Measurements from ENCODE around the gene MYDGF. TPM values are rescaled to one million over a fixed set of nuclear protein-coding genes. Genes with fewer than 3 reads are reported as not detected.

The MYDGF gene
- 10 to 100 TPM; 17.5 to 43.6 (median 28.3) TPM for total RNA-seq

- Histone ChIP-seq H3K36me3 (peaks cover 34% of the 10 kb centered on the region), H3K27ac (peak within 1 kb of the TSS; percentile 75), H3K27me3 (no peaks in the 10 kb centered on the region), H3K4me3 (peak within 1 kb of the TSS; percentile 89), H3K9me3 (no peaks in the 10 kb centered on the region), H3K4me1 (peaks cover 28% of the 10 kb centered on the region)
- TF ChIP-seq CTCF (IDR thresholded peaks at IDR 0.05): no peak
- peak; percentile 69 to 96 (median 87) for TF ChIP-seq POLR2AphosphoS5 (IDR thresholded peaks at IDR 0.05)
- peak; percentile 95 to 97 for DNase-seq (ENCODE audit: low spot score in 2 of 2)
- 0% methylated on average over 2 of the region's 75 CpGs for WGBS
These were observed at the start of gene MYDGF for GRCh38 chr19:4669723-4670480. TSS of gene MYDGF (minus strand) at chr19:4670342. CDS start at chr19:4670334, 8 bp downstream.

GRCh38 chr19:4719499-4719866 lies 49.3 kb upstream of the MYDGF start:
- no peak overlapping the region for H3K27ac ChIP-seq
- TF ChIP-seq POLR2A (IDR thresholded peaks at IDR 0.05): no peak
- TF ChIP-seq EP300 (IDR thresholded peaks at IDR 0.05): no peak
- TF ChIP-seq CTCF (IDR thresholded peaks at IDR 0.05): no peak
- no peak for TF ChIP-seq POLR2AphosphoS5 (IDR thresholded peaks at IDR 0.05)
- no peaks in the 10 kb centered on the region for H3K27me3 ChIP-seq
- peaks cover 61% of the 10 kb centered on the region for H3K36me3 ChIP-seq
- H3K4me3 ChIP-seq: no peak overlapping the region
- peaks cover 38% of the 10 kb centered on the region for H3K4me1 ChIP-seq
- no peaks in the 10 kb centered on the region for H3K9me3 ChIP-seq
- WGBS: 59% methylated on average over 8 of the region's 11 CpGs
- no peak for DNase-seq (ENCODE audit: low spot score in 2 of 2)

GRCh38 chr19:4717966-4718701 lies 48.0 kb upstream of the MYDGF start:
- no peaks in the 10 kb centered on the region for H3K9me3 ChIP-seq
- H3K27me3 ChIP-seq: no peaks in the 10 kb centered on the region
- 92% methylated on average over 15 of the region's 15 CpGs for WGBS
- no peak overlapping the region for H3K27ac ChIP-seq
- DNase-seq (ENCODE audit: low spot score in 2 of 2): no peak
- peaks cover 49% of the 10 kb centered on the region for H3K4me1 ChIP-seq
- H3K4me3 ChIP-seq: no peak overlapping the region
- TF ChIP-seq POLR2A (IDR thresholded peaks at IDR 0.05) (no peak), POLR2AphosphoS5 (IDR thresholded peaks at IDR 0.05) (no peak), CTCF (IDR thresholded peaks at IDR 0.05) (no peak), EP300 (IDR thresholded peaks at IDR 0.05) (no peak)
- H3K36me3 ChIP-seq: peaks cover 71% of the 10 kb centered on the region

- WGBS: 76% methylated on average over 18 of the region's 23 CpGs
- Histone ChIP-seq H3K4me1 (peaks cover 49% of the 10 kb centered on the region), H3K9me3 (no peaks in the 10 kb centered on the region), H3K36me3 (peaks cover 79% of the 10 kb centered on the region), H3K27me3 (no peaks in the 10 kb centered on the region), H3K4me3 (no peak overlapping the region), H3K27ac (no peak overlapping the region)
- DNase-seq (ENCODE audit: low spot score in 2 of 2): no peak
- TF ChIP-seq POLR2AphosphoS5 (IDR thresholded peaks at IDR 0.05) (no peak), POLR2A (IDR thresholded peaks at IDR 0.05) (no peak), EP300 (IDR thresholded peaks at IDR 0.05) (no peak), CTCF (IDR thresholded peaks at IDR 0.05) (no peak)
These were observed 47.2 kb upstream of the MYDGF start for GRCh38 chr19:4717191-4717965.

Data from suprapubic skin (tissue), 4 donors.